K562 (cell line): ENCODE data around the gene LGALS7. TPM values are rescaled to one million over a fixed set of nuclear protein-coding genes. Genes with fewer than 3 reads are reported as not detected.

ENCODE experiments used
- ATF7 ChIP-seq: fragments of 450-650 bp; IDR thresholded peaks from 2 replicates; pipeline ENCODE4 v1.7.1; 2014; ENCODE audit warnings: mild to moderate bottlenecking, moderate library complexity
- BMI1 ChIP-seq: fragments of 150-350 bp; IDR thresholded peaks from 2 replicates; pipeline ENCODE4 v1.6.1; 2014; ENCODE audit warnings: low read length
- CBFA2T2 ChIP-seq: fragments of 450-650 bp; conservative IDR thresholded peaks from 2 replicates; pipeline ENCODE4 v1.6.1; 2017; ENCODE audit warnings: mild to moderate bottlenecking
- CEBPG ChIP-seq, 3 experiments: fragments of 200-800 bp in 1 of 3; sonication (Bioruptor generic) in 1 of 3; sonication (generic) in 1 of 3; formaldehyde crosslinking in 1 of 3; IDR thresholded peaks in 2 of 3; conservative IDR thresholded peaks in 1 of 3; 2 replicates each; pipeline versions ENCODE4 v1.6.1 to v1.8.0; 2016 to 2022; ENCODE audit warnings: missing compliant biosample characterization in 2 of 3, missing genetic modification characterization in 2 of 3, mild to moderate bottlenecking in 1 of 3, missing genetic modification reagents in 1 of 3
- EZH2 ChIP-seq: IDR thresholded peaks from 2 replicates; pipeline ENCODE4 v1.6.1; 2012; ENCODE audit warnings: low read depth, mild to moderate bottlenecking, inconsistent platforms, low read length, borderline replicate concordance
- FOXJ2 ChIP-seq: fragments of 200-800 bp; sonication (Bioruptor generic); IDR thresholded peaks from 2 replicates; pipeline ENCODE4 v1.6.1; 2016; ENCODE audit warnings: missing genetic modification characterization, missing compliant biosample characterization
- FOXP4 ChIP-seq: sonication (generic); formaldehyde crosslinking; IDR thresholded peaks from 2 replicates; pipeline ENCODE4 v1.8.0; 2022; ENCODE audit warnings: mild to moderate bottlenecking, missing genetic modification reagents, borderline replicate concordance
- GABPB2 ChIP-seq: fragments of 250-450 bp; sonication (Bioruptor Pico); conservative IDR thresholded peaks from 2 replicates; pipeline ENCODE4 v1.5.1; 2021; ENCODE audit warnings: mild to moderate bottlenecking
- HDAC3 ChIP-seq: fragments of 450-650 bp; IDR thresholded peaks from 2 replicates; pipeline ENCODE4 v1.6.1; 2018; ENCODE audit warnings: borderline replicate concordance, mild to moderate bottlenecking, moderate library complexity; ENCODE audit not compliant: partially characterized antibody
- HOMEZ ChIP-seq: fragments of 250-450 bp; sonication (Bioruptor Pico); IDR thresholded peaks from 2 replicates; pipeline ENCODE4 v1.4.0; 2020; ENCODE audit warnings: mild to moderate bottlenecking, moderate library complexity
- KAT8 ChIP-seq: fragments of 450-650 bp; IDR thresholded peaks from 2 replicates; pipeline ENCODE4 v1.6.1; 2016; ENCODE audit warnings: low read depth, mild to moderate bottlenecking
- KLF13 ChIP-seq: fragments of 450-650 bp; IDR thresholded peaks from 2 replicates; pipeline ENCODE4 v1.6.1; 2016; ENCODE audit warnings: missing genetic modification characterization, low read depth, mild to moderate bottlenecking, missing compliant biosample characterization, moderate library complexity, borderline replicate concordance
- KLF16 ChIP-seq: IDR thresholded peaks from 2 replicates; pipeline ENCODE4 v1.6.1; 2016; ENCODE audit warnings: antibody characterized with exemption
- PRMT5 ChIP-seq: sonication (generic); formaldehyde crosslinking; IDR thresholded peaks from 2 replicates; pipeline ENCODE4 v1.5.0; 2020; ENCODE audit warnings: missing genetic modification reagents
- SP1 ChIP-seq: sonication (generic); formaldehyde crosslinking; IDR thresholded peaks from 2 replicates; pipeline ENCODE4 v1.8.1; 2022; ENCODE audit warnings: mild to moderate bottlenecking, missing genetic modification reagents
- TBP ChIP-seq: optimal IDR thresholded peaks from 2 replicates; pipeline ENCODE3; 2011; ENCODE audit warnings: low read depth, low read length, improper control_type of control experiment
- TCF3 ChIP-seq: sonication (generic); formaldehyde crosslinking; IDR thresholded peaks from 2 replicates; pipeline ENCODE4 v1.4.0; 2020; ENCODE audit warnings: mild to moderate bottlenecking, missing genetic modification reagents
- THAP12 ChIP-seq: fragments of 250-450 bp; sonication (Bioruptor Pico); IDR thresholded peaks from 2 replicates; pipeline ENCODE4 v1.9.0; 2021; ENCODE audit warnings: mild to moderate bottlenecking, inconsistent platforms
- ZNF134 ChIP-seq: fragments of 250-450 bp; sonication (Bioruptor Pico); conservative IDR thresholded peaks from 2 replicates; pipeline ENCODE4 v1.4.0; 2020
- ZNF398 ChIP-seq: fragments of 250-450 bp; sonication (Bioruptor Pico); IDR thresholded peaks from 2 replicates; pipeline ENCODE4 v1.8.0; 2021; ENCODE audit warnings: moderate library complexity, mild to moderate bottlenecking, inconsistent platforms
- ZNF717 ChIP-seq: fragments of 250-450 bp; sonication (Bioruptor Pico); IDR thresholded peaks from 2 replicates; pipeline ENCODE4 v1.5.0; 2021
- ZNF764 ChIP-seq: fragments of 250-450 bp; sonication (Bioruptor Pico); IDR thresholded peaks from 2 replicates; pipeline ENCODE4 v1.4.0; 2020; ENCODE audit warnings: low read depth, mild to moderate bottlenecking, moderate library complexity
- polyA plus RNA-seq, 8 experiments: library from polyadenylated mRNA; depleted of rRNA in 4 of 8; stranded (reverse) in 5 of 8; unstranded in 3 of 8; fragments of >200 nt; fragmentation: Nextera tagmentation in 2 of 8; fragmentation: Illumina TruSeq in 1 of 8; extraction: Ambion mirVana in 2 of 8; extraction: Trizol in 1 of 8; gene quantifications; 2 replicates each; pipeline versions ENCODE4 v1.2.1 to v1.2.3, GENCODE V29; 2011 to 2014; ENCODE audit warnings: inconsistent platforms in 1 of 8, missing spikeins in 1 of 8
- total RNA-seq, 7 experiments: library from RNA; depleted of rRNA in 6 of 7; stranded (reverse); fragments of >200 nt in 6 of 7; fragmentation: Illumina TruSeq in 2 of 7; extraction: Trizol in 2 of 7; gene quantifications; 2 replicates each; pipeline versions ENCODE4 v1.2.1 to v1.2.3, GENCODE V29; 2011 to 2021; ENCODE audit warnings: low replicate concordance in 1 of 7

The LGALS7 gene
- total and polyA plus RNA-seq, 9 of the 15 experiments (the other 6 are each of a cell fraction or from before 2014, with no cell fraction given), result not detected

- TF ChIP-seq ZNF764 (CRISPR knock-in tag) (no peak), ZNF134 (no peak), FOXJ2 (tag) (peak; percentile 70; the same call in 1 of the 2 replicates), THAP12 (CRISPR knock-in tag) (no peak), SP1 (peak; percentile 54; the same call in 1 of the 2 replicates), GABPB2 (CRISPR knock-in tag) (no peak), KLF16 (peak; percentile 61; the same call in 1 of the 2 replicates), HDAC3 (no peak), TBP (peak; percentile 11), FOXP4 (CRISPR knock-in tag) (no peak), ZNF398 (CRISPR knock-in tag) (no peak), EZH2 (no peak), ZNF717 (CRISPR knock-in tag) (no peak), HOMEZ (CRISPR knock-in tag) (no peak), CBFA2T2 (peak; percentile 83), KAT8 (no peak), PRMT5 (CRISPR knock-in tag) (no peak), ATF7 (peak; percentile 46; the same call in 1 of the 2 replicates), CEBPG (CRISPR knock-in tag; IDR thresholded peaks at IDR 0.05) (no peak), CEBPG (tag; conservative IDR thresholded peaks at IDR 0.05 in 1 of 2, IDR thresholded peaks at IDR 0.05 in 1 of 2) (0 out of 4 replicates have a peak, but pooled peaks of 1 of the 2 experiments have one; percentile 36), TCF3 (CRISPR knock-in tag) (peak; percentile 94), BMI1 (no peak), KLF13 (tag) (0 out of 2 replicates have a peak, but pooled peaks have one; percentile 47)
These were observed 7.7 kb upstream of the LGALS7 start (continued) for GRCh38 chr19:38781058-38781457.
